SK-N-MC (cell line): Measurements from ENCODE around the gene MIPOL1.
"Not testable (repeated sequence)": the region's sequence is repeated elsewhere in the genome, so short reads cannot be mapped to it uniquely, and the experiment has no call there.

Experiments used
- DNase-seq: peaks from one replicate; pipeline ENCODE4 v3.0.0-alpha.2; 2011; ENCODE audit warnings: low read depth, low spot score
- H3K27ac ChIP-seq: fragments of 200-600 bp; sonication (generic); 2 replicates; pipeline ENCODE4 v1.5.1; 2016; ENCODE audit warnings: mixed run types
- H3K36me3 ChIP-seq: fragments of 200-600 bp; sonication (generic); 2 replicates; pipeline ENCODE4 v1.6.1; 2017; ENCODE audit warnings: antibody characterized with exemption, low read length, mixed read lengths; ENCODE audit not compliant: insufficient read depth
- H3K4me3 ChIP-seq: fragments of 200-600 bp; sonication (generic); 2 replicates; pipeline ENCODE4 v1.5.1; 2016
- H3K9ac ChIP-seq: fragments of 200-600 bp; sonication (generic); 2 replicates; pipeline ENCODE4 v1.8.0; 2017; ENCODE audit warnings: mixed run types, mixed read lengths; ENCODE audit not compliant: insufficient read length
- H3K9me3 ChIP-seq: fragments of 200-600 bp; sonication (generic); 2 replicates; pipeline ENCODE4 v1.6.1; 2017; ENCODE audit warnings: low read depth, mild to moderate bottlenecking, antibody characterized with exemption, low read length, moderate library complexity, mixed read lengths
- EZH2 ChIP-seq: fragments of 200-600 bp; sonication (generic); IDR thresholded peaks from one replicate; pipeline ENCODE4 v1.6.1; 2017; ENCODE audit warnings: antibody characterized with exemption
- FOXP2 ChIP-seq: optimal IDR thresholded peaks from 2 replicates; pipeline ENCODE3; 2011; ENCODE audit warnings: mild to moderate bottlenecking, moderate library complexity; ENCODE audit not compliant: insufficient read depth; ENCODE audit errors: extremely low read length, control extremely low read depth
- POLR2AphosphoS5 ChIP-seq: IDR thresholded peaks from 2 replicates; pipeline ENCODE4 v1.6.1; 2012; ENCODE audit warnings: mild to moderate bottlenecking, low read depth, low read length, borderline replicate concordance

MIPOL1 gene

DNA sequence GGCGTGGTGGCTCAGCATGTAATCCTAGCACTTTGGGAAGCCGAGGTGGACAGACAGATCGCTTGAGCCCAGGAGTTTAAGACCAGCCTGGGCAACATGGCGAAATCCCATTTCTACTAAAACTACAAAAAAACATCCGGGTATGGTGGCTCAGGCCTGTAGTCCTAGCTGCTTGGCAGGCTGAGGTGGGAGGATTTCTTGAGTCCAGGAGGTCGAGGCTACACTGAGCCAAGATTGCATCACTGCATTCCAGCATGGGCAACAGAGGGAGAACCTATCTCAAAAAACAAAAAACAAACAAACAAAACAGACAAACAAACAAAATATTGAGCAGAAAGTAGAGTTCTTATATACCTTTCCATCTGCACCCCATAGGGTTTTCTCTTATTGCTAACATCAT, 16.3 kb upstream of the MIPOL1 start:
- Histone ChIP-seq H3K9me3 (no peaks in the 10 kb centered on the region), H3K4me3 (no peak overlapping the region), H3K9ac (no peak overlapping the region), H3K27ac (no peak overlapping the region), H3K36me3 (no peaks in the 10 kb centered on the region)
- no peak for DNase-seq
- TF ChIP-seq EZH2 = no peak
- no peak for TF ChIP-seq FOXP2
- TF ChIP-seq POLR2AphosphoS5 = no peak

GRCh38 chr14:37184520-37184919, 13.2 kb upstream of the MIPOL1 start:
- not testable (repeated sequence) for DNase-seq, H3K9ac ChIP-seq, H3K27ac ChIP-seq, H3K9me3 ChIP-seq, H3K4me3 ChIP-seq, H3K36me3 ChIP-seq

DNA sequence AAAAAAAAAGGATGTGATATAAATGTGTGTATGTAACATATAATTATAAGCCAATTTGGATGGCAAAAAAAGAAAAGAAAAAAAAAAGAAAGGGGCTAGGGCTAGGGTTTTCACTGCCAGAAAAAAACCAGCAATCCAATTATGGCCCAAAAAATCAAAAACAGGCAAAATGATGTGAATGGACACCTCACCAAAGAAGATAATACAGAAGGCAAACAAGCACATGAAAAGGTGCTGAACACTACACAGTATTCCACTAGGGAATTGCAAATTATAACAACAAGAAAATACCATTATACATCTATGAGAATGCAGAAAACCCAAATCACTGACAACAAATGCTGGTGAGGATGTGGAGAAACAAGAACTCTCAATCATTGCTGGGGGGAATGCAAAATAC, 12.1 kb upstream of the MIPOL1 start:
- DNase-seq = no peak
- TF ChIP-seq FOXP2 = no peak
- TF ChIP-seq EZH2 = no peak
- TF ChIP-seq POLR2AphosphoS5 = no peak
- no peak overlapping the region for H3K4me3 ChIP-seq

DNA sequence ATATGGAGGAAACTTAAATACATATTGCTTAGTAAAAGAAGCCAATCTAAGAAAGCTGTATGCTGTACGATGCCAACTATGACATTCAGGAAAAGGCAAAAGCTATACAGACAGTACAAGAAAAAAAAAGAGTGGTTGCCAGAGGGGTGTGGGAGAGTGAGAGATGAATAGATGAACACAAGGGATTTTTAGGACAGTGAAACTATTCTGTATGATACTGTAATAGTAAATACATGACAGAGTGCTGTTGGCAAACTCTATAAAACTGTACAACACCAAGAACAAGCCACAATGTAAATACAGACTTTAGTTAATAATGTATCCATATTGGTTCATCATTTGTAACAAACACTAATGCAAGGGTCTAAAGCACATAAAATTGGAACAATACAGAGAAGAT, 10.9 kb upstream of the MIPOL1 start:
- H3K9me3 ChIP-seq = no peaks in the 10 kb centered on the region
- no peak overlapping the region for H3K9ac ChIP-seq
- H3K27ac ChIP-seq = no peak overlapping the region
- TF ChIP-seq FOXP2 = no peak
- no peak for TF ChIP-seq POLR2AphosphoS5
- TF ChIP-seq EZH2 = no peak
- H3K36me3 ChIP-seq = no peaks in the 10 kb centered on the region
- no peak for DNase-seq
- H3K4me3 ChIP-seq = no peak overlapping the region

More for the DNA sequence above, 12.1 kb upstream of the MIPOL1 start:
- no peaks in the 10 kb centered on the region for H3K36me3 ChIP-seq
- H3K9ac ChIP-seq = no peak overlapping the region
- no peaks in the 10 kb centered on the region for H3K9me3 ChIP-seq
- no peak overlapping the region for H3K27ac ChIP-seq

DNA sequence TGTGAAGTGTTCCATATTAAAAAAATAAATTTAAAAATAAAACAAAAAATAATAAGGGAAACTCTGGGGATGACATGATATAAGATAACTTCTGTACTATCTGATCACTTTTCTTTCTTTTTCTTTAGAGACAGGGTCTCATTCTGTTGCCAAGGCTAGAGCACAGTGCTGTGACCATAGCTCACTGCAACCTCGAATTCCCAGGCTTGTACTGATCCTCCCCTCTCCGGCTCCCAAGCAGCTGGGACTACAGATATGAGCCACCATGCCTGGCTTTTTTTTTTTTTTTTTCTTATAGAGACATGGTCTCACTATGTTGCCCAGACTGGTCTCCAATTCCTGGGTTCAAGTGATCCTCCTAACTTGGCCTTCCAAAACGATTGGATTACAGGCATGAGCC, 10.4 kb upstream of the MIPOL1 start:
- Histone ChIP-seq H3K9ac (no peak overlapping the region), H3K36me3 (no peaks in the 10 kb centered on the region), H3K27ac (no peak overlapping the region), H3K9me3 (no peaks in the 10 kb centered on the region), H3K4me3 (no peak overlapping the region)
- no peak for DNase-seq
- no peak for TF ChIP-seq FOXP2
- no peak for TF ChIP-seq POLR2AphosphoS5
- TF ChIP-seq EZH2 = no peak

DNA sequence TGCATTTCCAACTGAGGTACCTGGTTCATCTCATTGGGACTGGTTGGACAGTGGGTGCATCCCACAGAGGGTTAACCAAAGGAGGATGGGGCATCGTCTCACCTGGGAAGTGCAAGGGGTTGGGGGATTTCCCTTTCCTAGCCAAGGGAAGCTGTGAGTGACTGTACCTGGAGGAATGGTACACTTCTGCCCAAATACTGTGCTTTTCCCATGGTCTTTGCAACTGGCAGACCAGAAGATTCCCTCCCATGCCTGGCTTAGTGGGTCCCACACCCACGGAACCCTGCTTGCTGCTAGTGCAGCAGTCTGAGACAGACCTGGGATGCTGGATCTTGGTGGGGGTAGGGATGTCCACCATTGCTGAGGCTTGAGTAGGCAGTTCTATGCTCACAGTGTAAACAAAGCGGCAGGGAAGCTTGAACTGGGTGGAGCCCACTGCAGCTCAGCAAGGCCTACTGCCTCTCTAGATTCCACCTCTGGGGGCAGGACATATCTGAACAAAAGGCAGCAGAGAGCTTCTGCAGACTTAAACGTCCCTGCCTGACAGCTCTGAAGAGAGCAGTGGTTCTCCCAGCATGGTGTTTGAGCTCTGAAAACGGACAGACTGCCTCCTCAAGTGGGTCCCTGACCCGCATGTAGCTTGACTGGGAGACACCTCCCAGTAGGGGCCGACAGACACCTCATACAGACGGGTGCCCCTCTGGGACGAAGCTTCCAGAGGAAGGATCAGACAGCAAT, 9.7 kb upstream of the MIPOL1 start:
- not testable (repeated sequence) for H3K36me3 ChIP-seq, DNase-seq, H3K4me3 ChIP-seq, H3K27ac ChIP-seq, H3K9me3 ChIP-seq, H3K9ac ChIP-seq

GRCh38 chr14:37189733-37190132, 8.0 kb upstream of the MIPOL1 start:
- H3K4me3 ChIP-seq, H3K9me3 ChIP-seq, H3K9ac ChIP-seq, H3K27ac ChIP-seq, H3K36me3 ChIP-seq, DNase-seq: not testable (repeated sequence)

DNA sequence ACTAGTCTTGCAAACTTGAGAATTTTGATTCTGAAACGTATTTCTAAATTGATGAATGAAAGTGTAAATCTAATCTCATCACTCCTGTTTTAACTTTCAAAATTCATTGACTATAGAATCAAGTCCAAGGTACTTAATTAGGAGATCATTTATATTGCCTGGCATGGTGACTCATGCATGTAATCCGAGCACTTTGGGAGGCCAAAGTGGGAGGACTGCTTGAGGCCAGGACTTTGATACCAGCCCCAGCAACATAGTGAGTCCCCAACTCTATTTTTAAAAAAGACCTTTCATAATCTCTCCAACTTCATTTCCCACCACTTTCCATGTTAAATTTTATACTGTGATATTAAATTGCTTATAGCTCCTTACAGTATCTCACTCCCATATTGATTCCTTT, 3.0 kb upstream of the MIPOL1 start:
- H3K27ac ChIP-seq = no peak overlapping the region

DNA sequence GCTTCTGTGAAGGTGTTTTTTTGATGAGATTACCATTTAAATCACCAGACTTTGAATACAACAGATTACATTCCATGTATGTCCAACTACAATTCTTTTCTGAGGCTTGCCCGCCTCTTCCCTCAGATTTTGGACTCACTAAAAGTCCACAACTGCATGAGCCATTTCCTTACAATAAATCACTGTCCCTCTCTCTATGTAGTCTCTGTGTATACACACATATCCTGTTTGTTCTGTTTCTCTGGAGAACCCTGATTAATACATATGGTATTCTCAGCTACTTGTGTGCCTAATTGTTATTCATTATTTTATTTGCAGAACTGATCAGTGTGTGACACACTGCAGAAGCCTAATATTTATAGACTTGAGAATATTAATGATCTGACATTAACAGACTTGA, 2.4 kb upstream of the MIPOL1 start:
- Histone ChIP-seq H3K36me3 (0 out of 2 replicates have a peak, but pooled peaks cover 2% of the 10 kb centered on the region), H3K4me3 (no peak overlapping the region), H3K9me3 (no peaks in the 10 kb centered on the region), H3K9ac (no peak overlapping the region), H3K27ac (no peak overlapping the region)
- TF ChIP-seq POLR2AphosphoS5 (no peak), FOXP2 (no peak), EZH2 (no peak)
- no peak for DNase-seq

More for the DNA sequence above, 3.0 kb upstream of the MIPOL1 start:
- Histone ChIP-seq H3K9ac (no peak overlapping the region), H3K36me3 (no peaks in the 10 kb centered on the region), H3K4me3 (no peak overlapping the region), H3K9me3 (no peaks in the 10 kb centered on the region)
- no peak for TF ChIP-seq EZH2
- TF ChIP-seq POLR2AphosphoS5 = no peak
- TF ChIP-seq FOXP2 = no peak
- no peak for DNase-seq
